SU-DHL-6 (cell line): ENCODE data around the gene ENDOV.

Experiments used
- EZH2phosphoT487 ChIP-seq: fragments of 200-600 bp; sonication (generic), shearing (Covaris generic); conservative IDR thresholded peaks from 2 replicates; pipeline ENCODE4 v1.6.1; 2018; ENCODE audit warnings: mild to moderate bottlenecking, antibody characterized with exemption, low read length, moderate library complexity, mixed read lengths
- TF ChIP-seq, protein P1 (sequence below): fragments of 200-600 bp; sonication (generic); IDR thresholded peaks from one replicate; pipeline ENCODE4 v1.5.1; 2017; ENCODE audit warnings: antibody characterized with exemption, mild to moderate bottlenecking, low read length, moderate library complexity; ENCODE audit not compliant: insufficient read depth, poor library complexity, severe bottlenecking

DNA sequence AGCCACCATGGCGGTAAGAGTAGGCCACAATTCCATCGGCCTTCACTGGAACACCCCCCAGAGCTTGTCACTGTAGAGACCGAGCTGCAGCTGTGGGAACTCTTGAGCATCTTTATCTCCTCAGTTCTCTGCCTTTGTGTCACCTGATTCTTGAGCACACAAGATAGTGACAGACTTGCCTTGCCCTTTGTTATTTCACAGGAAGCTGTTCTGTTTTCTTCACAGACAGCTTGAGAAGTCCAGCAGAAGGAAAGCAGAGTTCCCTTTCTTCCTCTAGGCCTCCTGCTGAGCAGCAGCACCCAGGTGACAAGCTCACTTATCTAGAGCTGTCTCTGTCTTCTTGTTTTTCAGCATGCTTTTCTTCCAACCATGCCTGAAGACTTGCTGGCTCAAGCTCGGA is 38.4 kb upstream of the ENDOV start:
- TF ChIP-seq, protein P1, sequence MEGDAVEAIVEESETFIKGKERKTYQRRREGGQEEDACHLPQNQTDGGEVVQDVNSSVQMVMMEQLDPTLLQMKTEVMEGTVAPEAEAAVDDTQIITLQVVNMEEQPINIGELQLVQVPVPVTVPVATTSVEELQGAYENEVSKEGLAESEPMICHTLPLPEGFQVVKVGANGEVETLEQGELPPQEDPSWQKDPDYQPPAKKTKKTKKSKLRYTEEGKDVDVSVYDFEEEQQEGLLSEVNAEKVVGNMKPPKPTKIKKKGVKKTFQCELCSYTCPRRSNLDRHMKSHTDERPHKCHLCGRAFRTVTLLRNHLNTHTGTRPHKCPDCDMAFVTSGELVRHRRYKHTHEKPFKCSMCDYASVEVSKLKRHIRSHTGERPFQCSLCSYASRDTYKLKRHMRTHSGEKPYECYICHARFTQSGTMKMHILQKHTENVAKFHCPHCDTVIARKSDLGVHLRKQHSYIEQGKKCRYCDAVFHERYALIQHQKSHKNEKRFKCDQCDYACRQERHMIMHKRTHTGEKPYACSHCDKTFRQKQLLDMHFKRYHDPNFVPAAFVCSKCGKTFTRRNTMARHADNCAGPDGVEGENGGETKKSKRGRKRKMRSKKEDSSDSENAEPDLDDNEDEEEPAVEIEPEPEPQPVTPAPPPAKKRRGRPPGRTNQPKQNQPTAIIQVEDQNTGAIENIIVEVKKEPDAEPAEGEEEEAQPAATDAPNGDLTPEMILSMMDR: no peak
- no peak for TF ChIP-seq EZH2phosphoT487
